SK-N-SH (cell line): ENCODE measurements around the gene ROS1. TPM values are rescaled to one million over a fixed set of nuclear protein-coding genes. Genes with fewer than 3 reads are reported as not detected.

ENCODE experiments used
- CTCF ChIA-PET: fragments of 300-600, 350-600 bp; formaldehyde crosslinking; extraction: SDS; loops from one replicate; lab custom pipeline; 2021; lab: Yijun Ruan, JAX
- POLR2A ChIA-PET: fragments of 350-600 bp; sonication (Branson Sonifier 250); formaldehyde crosslinking; extraction: SDS; loops from one replicate; lab custom pipeline; 2020; ENCODE audit warnings: antibody characterized with exemption, inconsistent platforms; lab: Yijun Ruan, JAX
- DNase-seq: peaks from one replicate; pipeline ENCODE4 v3.0.0; 2012
- H2AFZ ChIP-seq: fragments of 200-600 bp; sonication (generic); 2 replicates; pipeline ENCODE4 v1.8.1; 2016; ENCODE audit warnings: antibody characterized with exemption, mild to moderate bottlenecking, low read depth
- H3F3A ChIP-seq: fragments of 200-600 bp; sonication (generic); replicated peaks from 2 replicates; pipeline ENCODE3; 2016; ENCODE audit warnings: antibody characterized with exemption, mild to moderate bottlenecking; ENCODE audit not compliant: insufficient read depth
- H3K27ac ChIP-seq, 2 experiments: fragments of 200-500 bp in 1 of 2; fragments of 200-600 bp in 1 of 2; sonication (Bioruptor generic) in 1 of 2; sonication (generic), shearing (Covaris generic) in 1 of 2; 2 replicates each; pipeline versions ENCODE4 v1.5.1 to v1.6.1; 2014 to 2016; ENCODE audit warnings: low read depth in 2 of 2, inconsistent platforms in 1 of 2, low read length in 1 of 2, mild to moderate bottlenecking in 1 of 2, mixed read lengths in 1 of 2
- H3K27me3 ChIP-seq: fragments of 200-600 bp; sonication (generic), shearing (Covaris generic); 2 replicates; pipeline ENCODE4 v1.6.1; 2016; ENCODE audit warnings: mixed run types; ENCODE audit not compliant: insufficient read depth
- H3K36me3 ChIP-seq, 2 experiments: fragments of 200-500 bp in 1 of 2; fragments of 200-600 bp in 1 of 2; sonication (Bioruptor generic) in 1 of 2; sonication (generic) in 1 of 2; replicated peaks in 1 of 2; 2 replicates each; pipeline versions ENCODE3 to v1.5.1; 2014 to 2016; ENCODE audit warnings: low read length in 1 of 2, mild to moderate bottlenecking in 1 of 2; ENCODE audit not compliant: insufficient read depth in 2 of 2, control insufficient read depth in 1 of 2
- H3K4me1 ChIP-seq, 2 experiments: fragments of 200-500 bp in 1 of 2; fragments of 200-600 bp in 1 of 2; sonication (Bioruptor generic) in 1 of 2; sonication (generic), shearing (Covaris generic) in 1 of 2; 2 replicates each; pipeline versions ENCODE4 v1.5.1 to v1.6.1; 2014 to 2016; ENCODE audit warnings: low read depth in 1 of 2, low read length in 1 of 2, mixed run types in 1 of 2; ENCODE audit not compliant: insufficient read depth in 2 of 2, control insufficient read depth in 1 of 2
- H3K4me2 ChIP-seq: fragments of 200-600 bp; sonication (generic), shearing (Covaris generic); 2 replicates; pipeline ENCODE4 v1.6.1; 2017; ENCODE audit warnings: mixed run types
- H3K4me3 ChIP-seq, 2 experiments: fragments of 200-500 bp in 1 of 2; fragments of 200-600 bp in 1 of 2; sonication (Bioruptor generic) in 1 of 2; sonication (generic), shearing (Covaris generic) in 1 of 2; 2 replicates each; pipeline versions ENCODE4 v1.5.1 to v1.8.1; 2014 to 2016; ENCODE audit warnings: low read depth in 2 of 2, inconsistent platforms in 1 of 2, low read length in 1 of 2, mild to moderate bottlenecking in 1 of 2, mixed read lengths in 1 of 2, moderate library complexity in 1 of 2
- H3K79me2 ChIP-seq: fragments of 200-600 bp; sonication (generic); 2 replicates; pipeline ENCODE4 v1.8.1; 2017; ENCODE audit warnings: mild to moderate bottlenecking; ENCODE audit not compliant: insufficient read depth
- H3K9ac ChIP-seq: fragments of 200-600 bp; sonication (generic); 2 replicates; pipeline ENCODE4 v1.6.1; 2017; ENCODE audit warnings: mixed run types
- H3K9me2 ChIP-seq: fragments of 200-600 bp; sonication (generic); 2 replicates; pipeline ENCODE4 v1.6.1; 2017; ENCODE audit warnings: mixed run types
- H3K9me3 ChIP-seq: fragments of 200-600 bp; sonication (generic); 2 replicates; pipeline ENCODE4 v1.6.1; 2017; ENCODE audit warnings: mixed run types, mild to moderate bottlenecking, moderate library complexity
- H4K20me1 ChIP-seq: fragments of 200-600 bp; sonication (generic); 2 replicates; pipeline ENCODE4 v1.6.1; 2017; ENCODE audit warnings: mild to moderate bottlenecking, mixed run types; ENCODE audit not compliant: insufficient read depth
- CHD2 ChIP-seq: fragments of 150-350 bp; IDR thresholded peaks from 2 replicates; pipeline ENCODE4 v1.6.1; 2018; ENCODE audit warnings: low read length; ENCODE audit not compliant: partially characterized antibody
- EP300 ChIP-seq, 2 experiments: IDR thresholded peaks; 2 replicates each; pipeline versions ENCODE4 v1.4.0 to v1.6.1; 2012; ENCODE audit warnings: borderline replicate concordance in 1 of 2, low read depth in 1 of 2, low read length in 1 of 2
- EZH2phosphoT487 ChIP-seq: fragments of 200-600 bp; sonication (generic); IDR thresholded peaks from 2 replicates; pipeline ENCODE4 v1.6.1; 2017; ENCODE audit warnings: low read depth, mixed run types, mild to moderate bottlenecking, antibody characterized with exemption, moderate library complexity, borderline replicate concordance
- FOSL2 ChIP-seq: IDR thresholded peaks from 2 replicates; pipeline ENCODE4 v1.4.0; 2012; ENCODE audit warnings: low read depth, mild to moderate bottlenecking, moderate library complexity, borderline replicate concordance
- FOXJ3 ChIP-seq: sonication (generic); formaldehyde crosslinking; IDR thresholded peaks from 2 replicates; pipeline ENCODE4 v1.5.1; 2020; ENCODE audit warnings: mild to moderate bottlenecking, missing genetic modification reagents
- FOXM1 ChIP-seq: IDR thresholded peaks from 2 replicates; pipeline ENCODE4 v1.4.0; 2012; ENCODE audit warnings: low read depth, mild to moderate bottlenecking
- GABPA ChIP-seq: IDR thresholded peaks from 2 replicates; pipeline ENCODE4 v1.4.0; 2012; ENCODE audit warnings: low read depth, mild to moderate bottlenecking
- MXI1 ChIP-seq: IDR thresholded peaks from 2 replicates; pipeline ENCODE4 v1.6.1; 2012; ENCODE audit warnings: mild to moderate bottlenecking, low read depth, low read length, improper control_type of control experiment
- NFIC ChIP-seq: IDR thresholded peaks from 2 replicates; pipeline ENCODE4 v1.4.0; 2012; ENCODE audit warnings: borderline replicate concordance
- NRF1 ChIP-seq: IDR thresholded peaks from 2 replicates; pipeline ENCODE4 v1.6.1; 2012; ENCODE audit warnings: low read depth, mild to moderate bottlenecking, low read length
- POLR2AphosphoS5 ChIP-seq: IDR thresholded peaks from 2 replicates; pipeline ENCODE4 v1.6.1; 2012; ENCODE audit warnings: low read depth, low read length
- RCOR1 ChIP-seq: fragments of 150-350 bp; IDR thresholded peaks from 2 replicates; pipeline ENCODE4 v1.6.1; 2017; ENCODE audit warnings: antibody characterized with exemption, low read length
- RFX5 ChIP-seq: IDR thresholded peaks from 2 replicates; pipeline ENCODE4 v1.6.1; 2012; ENCODE audit warnings: mild to moderate bottlenecking, improper control_type of control experiment, low read length
- SIN3A ChIP-seq: IDR thresholded peaks from 2 replicates; pipeline ENCODE4 v1.6.1; 2012; ENCODE audit warnings: low read depth, mild to moderate bottlenecking, low read length, moderate library complexity, borderline replicate concordance
- SMC3 ChIP-seq: IDR thresholded peaks from 2 replicates; pipeline ENCODE4 v1.6.1; 2012; ENCODE audit warnings: low read depth, low read length, improper control_type of control experiment
- TAF1 ChIP-seq: IDR thresholded peaks from 2 replicates; pipeline ENCODE4 v1.6.1; 2012; ENCODE audit warnings: low read depth, mild to moderate bottlenecking, low read length, moderate library complexity, borderline replicate concordance
- TCF12 ChIP-seq: IDR thresholded peaks from 2 replicates; pipeline ENCODE4 v1.4.0; 2012
- YY1 ChIP-seq: IDR thresholded peaks from 2 replicates; pipeline ENCODE4 v1.4.0; 2012; ENCODE audit warnings: low read depth, mild to moderate bottlenecking
- WGBS: methylation state at CpG from one replicate; pipeline ENCODE4 v1.1.6; 2017; ENCODE audit warnings: low lambda C conversion rate; 5-methylcytosine and 5-hydroxymethylcytosine counted together
- polyA plus RNA-seq, 3 experiments: library from polyadenylated mRNA; depleted of rRNA; stranded (reverse); fragments of >200 nt; gene quantifications; 2 replicates each; pipeline ENCODE4 v1.2.3, GENCODE V29; 2012
- TF ChIP-seq, protein P1 (sequence below): fragments of 150-350 bp; IDR thresholded peaks from 2 replicates; pipeline ENCODE4 v1.6.1; 2016; ENCODE audit warnings: mild to moderate bottlenecking, low read depth, low read length
- TF ChIP-seq, protein P2 (sequence below): fragments of 200-600 bp; sonication (generic); IDR thresholded peaks from 2 replicates; pipeline ENCODE4 v1.6.1; 2017; ENCODE audit warnings: antibody characterized with exemption, mild to moderate bottlenecking, moderate library complexity
- TF ChIP-seq, protein P3 (sequence below): fragments of 150-350 bp; IDR thresholded peaks from 2 replicates; pipeline ENCODE4 v1.6.1; 2017; ENCODE audit warnings: antibody characterized with exemption, low read length, low read depth, borderline replicate concordance

Gene ROS1
- polyA plus RNA-seq, 1 of the 3 experiments (the other 2 are of a cell fraction), result 1.8 TPM

DNA sequence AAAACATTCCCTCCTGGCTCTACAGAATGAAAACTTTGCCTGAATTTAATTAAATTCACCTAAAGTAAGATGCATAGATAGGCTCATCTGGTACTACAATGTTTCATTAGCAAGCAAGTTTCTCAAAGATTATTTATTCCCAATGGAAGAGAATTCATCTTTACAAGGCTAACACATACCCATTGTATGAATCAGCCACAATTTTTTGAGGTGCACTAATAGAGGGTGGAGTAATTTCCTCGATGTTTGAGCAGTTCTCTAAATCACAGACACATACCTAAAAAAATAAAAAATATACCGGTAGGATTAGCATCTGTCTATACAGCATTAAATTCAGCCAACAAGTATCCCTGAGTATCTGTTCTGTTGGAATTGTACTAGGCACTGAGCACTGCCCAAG lies 32.7 kb downstream of the ROS1 start:
- ChIA-PET CTCF (no interaction called here), POLR2A (no interaction called here)
- TF ChIP-seq FOXM1 (no peak), EZH2phosphoT487 (no peak), MXI1 (no peak), SMC3 (no peak), NFIC (no peak), TCF12 (no peak), NRF1 (no peak), GABPA (no peak)
- TF ChIP-seq, protein P1, sequence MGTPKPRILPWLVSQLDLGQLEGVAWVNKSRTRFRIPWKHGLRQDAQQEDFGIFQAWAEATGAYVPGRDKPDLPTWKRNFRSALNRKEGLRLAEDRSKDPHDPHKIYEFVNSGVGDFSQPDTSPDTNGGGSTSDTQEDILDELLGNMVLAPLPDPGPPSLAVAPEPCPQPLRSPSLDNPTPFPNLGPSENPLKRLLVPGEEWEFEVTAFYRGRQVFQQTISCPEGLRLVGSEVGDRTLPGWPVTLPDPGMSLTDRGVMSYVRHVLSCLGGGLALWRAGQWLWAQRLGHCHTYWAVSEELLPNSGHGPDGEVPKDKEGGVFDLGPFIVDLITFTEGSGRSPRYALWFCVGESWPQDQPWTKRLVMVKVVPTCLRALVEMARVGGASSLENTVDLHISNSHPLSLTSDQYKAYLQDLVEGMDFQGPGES, result no peak
- H3K27ac ChIP-seq, result no peak overlapping the region
- WGBS, result 4% methylated on average over 2 of the region's 2 CpGs
- H3K9me3 ChIP-seq, result no peaks in the 10 kb centered on the region
- no peak overlapping the region for H3K4me3 ChIP-seq
- H3K36me3 ChIP-seq, result no peaks in the 10 kb centered on the region
- H2AFZ ChIP-seq, result no peak overlapping the region
- no peak for DNase-seq
- no peaks in the 10 kb centered on the region for H3K27me3 ChIP-seq
- H3K79me2 ChIP-seq, result no peaks in the 10 kb centered on the region
- no peaks in the 10 kb centered on the region for H4K20me1 ChIP-seq
- no peak overlapping the region for H3K9ac ChIP-seq
- H3F3A ChIP-seq, result no peaks in the 10 kb centered on the region
- H3K9me2 ChIP-seq, result no peaks in the 10 kb centered on the region
- H3K4me1 ChIP-seq, result no peaks in the 10 kb centered on the region
- H3K4me2 ChIP-seq, result no peak overlapping the region

DNA sequence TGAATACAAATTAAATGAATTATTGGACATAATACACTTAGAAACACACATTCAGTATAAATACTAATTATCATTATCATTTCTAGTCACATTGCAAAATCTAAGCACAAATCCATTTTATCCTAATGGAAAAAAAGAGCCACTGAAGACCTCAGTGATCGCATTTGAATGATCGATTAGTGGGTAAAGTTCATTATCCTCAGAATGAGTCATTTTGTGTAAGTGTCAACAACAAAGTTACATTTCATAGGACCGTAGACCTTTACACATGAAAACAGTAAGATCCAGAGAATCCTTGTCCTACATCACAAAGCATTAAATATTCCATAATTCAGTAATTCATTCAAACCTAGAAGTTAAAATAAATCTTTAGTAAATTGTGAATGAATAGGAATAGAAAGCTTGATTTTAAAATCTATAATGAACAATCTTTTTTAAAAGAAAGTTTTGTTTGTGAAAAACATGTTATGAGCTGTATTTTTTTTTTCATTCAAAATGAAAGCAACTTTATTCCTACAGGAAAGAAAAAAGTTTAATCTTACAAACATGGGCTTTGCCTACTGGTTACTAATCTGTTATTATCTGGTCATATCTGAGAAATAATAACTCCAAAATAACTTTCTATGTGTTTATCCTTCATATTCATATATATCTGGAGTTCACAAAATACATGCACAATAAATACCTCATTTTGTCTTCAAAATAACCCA lies 33.7 kb downstream of the ROS1 start:
- H3K27me3 ChIP-seq, result no peaks in the 10 kb centered on the region
- H2AFZ ChIP-seq, result no peak overlapping the region; the same call in 1 of the 2 replicates
- H3K79me2 ChIP-seq, result no peaks in the 10 kb centered on the region
- no peaks in the 10 kb centered on the region for H3F3A ChIP-seq
- 29% methylated on average over 3 of the region's 3 CpGs for WGBS
- CTCF ChIA-PET, result no interaction called here
- POLR2A ChIA-PET, result no interaction called here
- no peak overlapping the region for H3K9ac ChIP-seq
- H3K9me2 ChIP-seq, result no peaks in the 10 kb centered on the region
- no peaks in the 10 kb centered on the region for H4K20me1 ChIP-seq
- H3K9me3 ChIP-seq, result no peaks in the 10 kb centered on the region
- H3K4me1 ChIP-seq, result no peaks in the 10 kb centered on the region
- no peak overlapping the region for H3K4me2 ChIP-seq
- no peak overlapping the region for H3K4me3 ChIP-seq
- no peak overlapping the region for H3K27ac ChIP-seq
- TF ChIP-seq RCOR1 (no peak), FOSL2 (no peak), TAF1 (no peak), FOXM1 (no peak), EZH2phosphoT487 (no peak), CHD2 (no peak), MXI1 (no peak), POLR2AphosphoS5 (no peak), TCF12 (no peak), NFIC (no peak), GABPA (no peak), FOXJ3 (CRISPR knock-in tag) (no peak), EP300 (IDR thresholded peaks at IDR 0.05; ENCODE audit: borderline replicate concordance in 1 of 2, low read depth in 1 of 2, low read length in 1 of 2) (no peak), YY1 (no peak), SIN3A (no peak), RFX5 (no peak)
- TF ChIP-seq, protein P2, sequence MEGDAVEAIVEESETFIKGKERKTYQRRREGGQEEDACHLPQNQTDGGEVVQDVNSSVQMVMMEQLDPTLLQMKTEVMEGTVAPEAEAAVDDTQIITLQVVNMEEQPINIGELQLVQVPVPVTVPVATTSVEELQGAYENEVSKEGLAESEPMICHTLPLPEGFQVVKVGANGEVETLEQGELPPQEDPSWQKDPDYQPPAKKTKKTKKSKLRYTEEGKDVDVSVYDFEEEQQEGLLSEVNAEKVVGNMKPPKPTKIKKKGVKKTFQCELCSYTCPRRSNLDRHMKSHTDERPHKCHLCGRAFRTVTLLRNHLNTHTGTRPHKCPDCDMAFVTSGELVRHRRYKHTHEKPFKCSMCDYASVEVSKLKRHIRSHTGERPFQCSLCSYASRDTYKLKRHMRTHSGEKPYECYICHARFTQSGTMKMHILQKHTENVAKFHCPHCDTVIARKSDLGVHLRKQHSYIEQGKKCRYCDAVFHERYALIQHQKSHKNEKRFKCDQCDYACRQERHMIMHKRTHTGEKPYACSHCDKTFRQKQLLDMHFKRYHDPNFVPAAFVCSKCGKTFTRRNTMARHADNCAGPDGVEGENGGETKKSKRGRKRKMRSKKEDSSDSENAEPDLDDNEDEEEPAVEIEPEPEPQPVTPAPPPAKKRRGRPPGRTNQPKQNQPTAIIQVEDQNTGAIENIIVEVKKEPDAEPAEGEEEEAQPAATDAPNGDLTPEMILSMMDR, result no peak
- TF ChIP-seq, protein P3, sequence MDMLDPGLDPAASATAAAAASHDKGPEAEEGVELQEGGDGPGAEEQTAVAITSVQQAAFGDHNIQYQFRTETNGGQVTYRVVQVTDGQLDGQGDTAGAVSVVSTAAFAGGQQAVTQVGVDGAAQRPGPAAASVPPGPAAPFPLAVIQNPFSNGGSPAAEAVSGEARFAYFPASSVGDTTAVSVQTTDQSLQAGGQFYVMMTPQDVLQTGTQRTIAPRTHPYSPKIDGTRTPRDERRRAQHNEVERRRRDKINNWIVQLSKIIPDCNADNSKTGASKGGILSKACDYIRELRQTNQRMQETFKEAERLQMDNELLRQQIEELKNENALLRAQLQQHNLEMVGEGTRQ, result no peak
- DNase-seq, result no peak
- H3K36me3 ChIP-seq, result no peaks in the 10 kb centered on the region
